GM21529 (cell line): ENCODE results near the gene MC5R.

Experiments
- ATAC-seq: cut with Tn5 transposase; IDR thresholded peaks from one replicate; pipeline ENCODE4 v1.9.1; 2021; ENCODE audit not compliant: unreplicated experiment

Gene MC5R

DNA sequence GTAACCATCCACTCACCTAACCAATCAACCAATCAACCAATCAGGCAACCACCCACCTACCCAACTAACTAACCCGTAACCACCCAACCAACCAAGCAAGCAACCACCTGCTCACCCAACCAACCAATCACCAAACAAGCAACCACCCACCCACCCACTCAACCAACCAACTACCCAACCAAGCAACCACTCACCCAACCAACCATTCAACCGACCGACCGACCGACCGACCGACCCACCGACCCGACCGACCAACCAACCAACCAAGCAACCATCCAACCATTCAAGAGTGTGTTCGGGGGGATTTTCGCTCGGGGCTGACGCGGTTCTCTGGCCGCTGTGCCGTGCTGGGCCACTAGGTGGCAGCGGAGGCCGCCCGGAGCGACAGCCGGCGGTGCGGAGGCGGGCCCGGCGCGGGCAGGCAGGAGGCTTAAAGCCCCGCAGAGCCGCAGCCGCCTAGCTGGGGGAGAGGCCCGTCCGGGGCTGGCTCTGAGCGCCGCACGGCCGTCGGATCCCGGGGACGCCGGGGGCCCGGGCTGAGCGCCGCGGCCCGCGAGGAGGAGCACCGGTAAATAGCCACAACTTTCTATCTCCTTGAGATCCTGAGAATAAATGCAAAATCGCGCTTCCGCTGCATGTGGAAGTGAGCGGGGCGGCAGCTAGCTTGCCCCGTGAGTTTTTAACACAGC is at the start of gene MC5R:
TSS of gene MC5R (plus strand) at position 443 of the 689 bp plus-strand sequence. CDS start 1,617 bp downstream, outside the sequence.
- peak; percentile 89 for ATAC-seq

DNA sequence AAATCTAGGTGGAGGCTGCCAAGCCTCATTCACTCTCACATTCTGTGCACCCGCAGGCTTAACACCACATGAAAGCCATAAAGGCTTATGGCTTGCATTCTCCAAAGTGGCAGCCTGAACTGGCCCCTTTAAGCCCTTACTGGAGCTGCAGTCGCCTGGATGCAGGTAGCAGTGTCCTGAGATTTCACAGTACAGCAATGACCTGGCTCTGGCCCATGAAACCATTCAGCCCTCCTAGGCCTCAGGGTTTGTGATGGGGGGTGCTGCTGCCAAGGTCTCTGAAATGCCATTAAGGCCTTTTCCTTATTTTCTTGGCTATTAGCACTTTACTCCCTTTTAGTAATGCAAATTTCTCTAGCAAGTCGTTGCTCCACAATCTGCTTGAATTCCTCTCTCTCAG is 48.9 kb upstream of the MC5R start:
- ATAC-seq = no peak

DNA sequence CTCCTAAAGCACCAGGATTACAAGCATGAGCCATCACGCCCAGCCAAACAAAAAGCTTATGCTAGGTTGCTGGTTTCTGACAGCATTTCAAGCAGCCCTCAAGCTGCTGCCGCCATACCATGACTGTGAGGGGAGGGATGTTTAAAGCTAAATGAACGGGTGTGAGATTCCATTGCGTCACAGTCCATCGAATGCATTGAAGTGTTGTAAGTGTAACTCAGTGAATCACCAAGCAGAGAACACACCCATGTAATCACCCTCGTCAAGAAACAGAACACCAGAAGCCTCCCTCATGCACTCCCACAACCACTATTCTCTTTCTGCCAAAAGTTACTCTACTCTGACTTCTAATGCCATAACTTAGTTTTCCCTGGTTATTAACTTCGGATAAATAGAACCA is 32.8 kb upstream of the MC5R start:
- ATAC-seq = no peak

DNA sequence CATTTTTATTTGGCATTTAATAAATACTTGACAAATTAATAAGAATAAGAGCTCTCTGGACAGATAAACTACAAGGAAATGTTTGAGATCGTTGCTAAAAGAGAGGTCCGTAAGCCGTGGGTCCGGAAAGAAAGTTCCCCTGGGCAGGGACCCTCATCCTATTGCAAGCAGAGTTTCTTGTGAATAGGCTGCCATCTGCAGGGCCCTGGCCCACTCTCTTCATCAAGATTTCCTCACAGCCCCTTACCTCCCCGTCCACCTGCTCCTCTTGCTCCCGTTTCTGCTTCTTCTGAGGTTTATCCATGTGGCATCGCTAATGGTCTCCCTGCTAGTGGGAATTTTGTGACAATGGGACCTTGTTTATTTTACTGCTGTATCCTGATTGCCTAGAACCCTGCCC is 30.1 kb upstream of the MC5R start:
- no peak for ATAC-seq

DNA sequence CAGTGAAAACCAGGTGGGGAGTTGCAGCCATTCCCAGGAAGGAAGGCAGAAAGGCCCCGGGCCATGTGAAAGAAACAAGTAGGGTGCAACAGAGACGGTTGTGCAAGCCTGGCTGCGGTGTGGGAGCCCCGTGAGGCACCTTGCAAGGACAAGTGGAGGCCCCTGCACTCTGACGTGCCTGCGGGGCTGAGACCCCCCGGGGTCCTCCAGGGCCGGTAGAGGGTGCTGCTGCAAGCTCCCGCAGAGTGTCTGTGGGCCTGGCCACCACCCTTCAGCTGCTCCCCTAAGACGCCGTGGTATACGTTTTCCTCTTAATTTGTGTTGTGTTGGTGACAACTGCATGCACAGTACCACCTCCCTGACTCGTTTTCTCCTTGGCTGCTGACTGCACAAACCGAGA is 27.4 kb upstream of the MC5R start:
- no peak for ATAC-seq

DNA sequence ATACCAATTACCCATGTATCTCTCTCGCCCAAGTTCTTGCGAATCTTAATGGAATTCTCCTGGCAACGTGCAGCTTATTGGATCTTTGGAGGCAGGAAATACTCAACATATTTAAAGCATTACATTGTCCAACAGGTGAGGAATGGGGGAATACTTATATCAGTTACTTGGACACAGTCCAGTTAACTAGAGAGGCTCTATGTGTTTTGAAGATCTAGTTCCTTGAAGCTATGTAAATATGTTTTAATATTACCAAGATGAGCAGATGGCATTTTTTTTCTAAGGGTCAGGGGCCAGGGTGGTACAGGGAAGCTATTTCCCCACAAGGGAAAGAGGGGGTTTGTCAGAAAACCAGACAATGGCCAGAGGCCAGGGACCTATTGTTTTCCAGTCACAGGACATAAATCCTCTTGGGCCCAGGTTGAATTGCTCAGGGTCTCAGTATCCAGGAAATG is 26.8 kb upstream of the MC5R start:
- ATAC-seq = no peak

DNA sequence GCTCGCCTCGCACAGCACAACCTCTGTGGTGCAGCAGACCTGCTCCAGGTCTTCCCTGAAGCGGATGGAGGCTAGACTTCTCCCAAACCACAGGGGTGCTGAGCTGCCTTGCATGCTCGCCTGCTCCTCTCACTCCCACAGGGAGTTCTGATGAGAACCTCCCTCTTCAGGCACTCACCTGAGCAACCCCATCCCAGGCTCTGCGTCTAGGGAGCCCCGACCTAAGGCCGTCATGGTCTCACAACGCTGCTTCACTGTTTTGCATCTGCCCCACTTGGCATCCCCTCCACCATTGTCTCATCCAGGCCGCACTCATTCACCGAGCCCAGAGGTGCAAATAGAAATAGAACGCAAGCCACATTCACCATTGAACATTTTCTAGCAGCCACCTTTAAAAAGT is 24.6 kb upstream of the MC5R start:
- no peak for ATAC-seq

DNA sequence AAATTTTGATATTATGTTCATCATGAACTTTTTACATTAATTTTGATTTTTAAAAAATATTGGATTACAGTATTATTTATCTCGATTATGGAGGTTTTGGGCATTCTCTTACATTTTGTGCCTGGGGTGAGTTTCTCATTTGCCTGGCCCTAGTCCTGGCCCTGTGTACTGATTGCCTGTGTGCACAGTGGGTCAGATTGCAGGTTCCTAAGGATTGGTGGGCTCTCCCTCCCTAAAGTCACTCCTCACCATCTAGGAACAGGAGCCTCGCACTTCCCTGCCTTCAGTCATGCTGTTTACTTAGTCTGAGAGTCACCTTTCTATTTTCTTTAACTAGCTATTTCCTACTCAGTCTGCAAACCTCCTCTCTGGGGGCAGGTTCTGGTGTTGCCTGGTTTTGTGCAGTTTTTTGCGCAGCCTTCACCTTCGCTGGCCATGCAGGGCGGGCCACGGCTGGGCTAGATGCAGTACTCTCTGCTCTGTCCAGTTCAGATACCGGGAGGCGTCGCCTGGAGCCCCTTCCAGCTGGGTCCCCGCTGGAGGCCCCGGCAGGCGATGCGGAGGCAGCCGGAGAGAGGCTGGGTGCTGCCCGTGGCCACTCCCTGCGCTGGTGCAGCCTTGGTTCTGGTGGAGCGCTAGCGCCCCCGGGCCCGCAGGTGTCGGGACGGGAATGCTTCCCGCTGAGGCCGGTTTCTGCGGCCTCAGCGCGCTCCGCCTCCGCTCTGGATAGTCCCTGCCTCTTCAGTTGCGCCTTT is 23.3 kb upstream of the MC5R start:
- peak; percentile 66 for ATAC-seq

DNA sequence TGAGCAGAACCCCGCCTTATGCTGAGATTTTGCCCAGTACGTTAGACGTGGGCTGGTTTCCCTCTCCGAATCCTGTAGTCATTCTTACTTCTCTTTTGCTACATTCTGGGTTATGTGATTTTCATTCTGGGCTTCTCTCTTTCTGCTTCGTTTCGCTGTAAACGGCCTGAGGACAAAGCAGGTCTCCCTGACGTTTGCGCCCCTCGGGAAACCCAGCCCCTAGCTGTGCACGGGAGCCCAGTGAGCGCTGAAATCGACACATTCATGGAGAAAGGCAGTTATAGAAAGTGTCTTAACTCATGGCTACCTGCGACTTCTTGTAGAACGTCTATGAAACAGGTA is 22.7 kb upstream of the MC5R start:
- no peak for ATAC-seq

DNA sequence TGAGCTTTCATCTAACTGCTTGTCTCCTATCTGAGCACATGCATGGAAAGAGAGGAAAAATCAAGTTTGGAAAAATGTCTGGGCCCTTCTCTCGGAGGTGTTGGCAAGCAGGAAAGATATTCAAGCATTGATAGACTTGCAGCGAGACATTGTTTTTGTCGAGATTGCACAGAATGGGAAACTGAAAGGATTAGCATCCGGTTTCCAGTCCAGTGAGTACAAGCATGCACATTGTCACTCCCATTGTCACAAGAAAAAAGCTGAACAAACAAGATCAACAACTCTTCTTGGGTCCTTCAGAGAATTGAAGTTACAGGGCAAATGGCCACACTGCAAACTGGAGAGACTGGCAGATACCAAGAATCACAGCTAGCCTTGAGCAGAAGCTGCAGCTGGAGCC is 19.6 kb upstream of the MC5R start:
- ATAC-seq = peak; percentile 56

DNA sequence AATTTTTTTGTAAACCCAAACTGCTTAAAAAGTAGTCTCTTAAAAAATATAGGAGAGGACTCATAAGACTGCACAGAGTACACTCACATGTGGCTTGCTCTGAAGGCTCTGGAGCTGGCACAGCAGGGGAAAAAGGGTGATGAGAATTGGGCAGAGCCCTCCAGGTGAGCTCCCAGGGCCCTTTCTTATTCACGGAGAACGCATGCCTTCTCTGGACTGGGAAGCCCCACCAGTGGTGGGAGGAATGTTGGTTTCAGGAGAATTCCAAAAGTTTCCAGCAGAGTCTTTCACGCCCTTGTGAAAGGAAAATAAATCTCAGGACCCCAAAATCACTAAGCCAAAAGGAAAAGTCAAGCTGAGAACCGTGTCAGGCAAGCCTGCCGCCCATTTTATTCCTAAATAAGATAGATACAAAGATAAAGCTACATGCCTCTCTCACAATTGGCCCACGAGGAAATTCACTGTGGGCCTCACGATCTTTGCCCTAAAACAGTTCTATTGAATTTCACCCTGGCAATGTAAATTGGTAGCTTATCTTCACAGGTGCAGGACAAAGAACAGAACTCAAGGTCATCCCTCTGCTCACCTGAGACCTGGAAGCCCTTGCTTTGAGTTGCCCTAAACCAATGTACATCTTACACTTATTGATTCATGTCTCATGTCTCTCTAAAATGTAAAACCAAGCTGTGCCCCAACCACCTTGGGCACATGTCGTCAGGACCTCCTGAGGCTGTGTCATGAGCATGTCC is 15.5 kb upstream of the MC5R start:
- ATAC-seq = no peak

DNA sequence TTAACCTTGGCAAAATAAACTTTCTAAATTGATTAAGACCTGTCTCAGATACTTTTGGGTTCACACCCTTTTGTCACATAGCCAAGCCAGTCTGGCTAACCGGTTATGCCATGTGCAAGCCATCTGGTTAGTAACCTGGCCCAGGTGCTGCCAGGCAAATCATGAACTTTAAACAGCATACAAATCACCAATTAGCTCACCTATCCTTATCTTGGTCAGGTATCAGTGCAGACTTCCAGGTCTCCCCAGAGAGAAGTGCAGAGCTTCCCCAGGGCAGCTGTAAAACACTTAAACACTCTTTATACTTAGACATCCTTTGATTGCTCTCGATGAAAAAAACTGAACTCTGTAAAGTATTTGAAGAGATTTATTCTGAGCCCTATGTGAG is 14.9 kb upstream of the MC5R start:
- ATAC-seq = no peak

DNA sequence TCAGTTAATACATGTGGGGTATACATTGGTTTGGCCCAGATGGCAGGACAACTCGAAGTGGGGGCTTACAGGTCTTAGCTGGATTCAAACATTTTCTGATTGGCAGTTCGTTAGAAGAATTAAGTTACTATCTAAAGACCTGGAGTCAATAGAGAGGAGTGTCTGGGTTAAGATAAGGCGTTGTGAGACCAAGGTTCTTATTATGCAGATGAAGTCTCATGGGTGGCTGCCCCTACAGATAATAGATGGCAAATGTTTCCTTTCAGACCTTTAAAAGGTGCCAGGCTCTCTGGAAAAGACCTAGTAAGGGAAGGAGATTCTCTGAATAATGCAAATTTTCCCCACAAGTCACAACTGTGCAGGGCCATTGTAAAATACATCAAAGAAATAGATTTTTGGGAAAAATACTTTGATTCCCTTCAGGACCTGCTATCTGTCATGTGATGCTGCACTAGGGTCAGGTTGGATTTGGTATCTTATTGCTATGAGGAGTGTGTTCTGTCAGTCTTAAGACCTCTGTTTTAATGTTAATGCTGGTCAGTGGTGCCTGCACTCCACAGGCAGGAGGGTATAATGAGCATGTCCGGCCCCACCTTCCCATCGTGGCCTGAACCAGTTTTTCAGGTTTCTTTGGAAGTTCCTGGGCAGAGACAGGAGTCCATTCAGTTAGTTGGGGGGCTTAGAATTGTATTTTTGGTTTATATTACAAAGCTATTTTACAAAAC is 14.3 kb upstream of the MC5R start:
- ATAC-seq = no peak

DNA sequence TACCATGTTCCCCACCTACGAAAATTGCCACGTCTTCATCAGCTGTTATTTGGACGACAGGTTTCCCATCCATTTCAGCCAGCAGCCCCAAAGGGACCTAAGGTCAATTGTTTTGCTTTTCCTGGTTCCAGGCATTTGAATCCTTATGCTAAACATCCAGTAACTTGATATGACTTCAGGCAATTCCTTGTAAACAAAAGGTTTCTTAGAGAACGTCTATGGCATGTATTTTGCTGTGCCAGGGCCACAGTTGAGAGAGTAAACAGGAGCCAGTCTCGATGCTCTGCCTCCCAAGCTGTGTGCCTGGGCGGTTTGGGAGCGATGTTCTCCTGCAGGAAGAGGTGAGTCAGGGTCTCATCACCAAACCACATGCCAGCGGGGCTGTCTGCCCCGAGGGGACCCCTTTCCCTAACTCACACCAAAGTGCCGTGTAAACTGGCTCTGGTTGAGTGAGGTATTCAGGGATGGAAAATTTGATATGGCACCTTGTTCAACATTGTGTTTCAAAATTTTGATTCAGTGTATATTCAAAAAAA is 12.9 kb upstream of the MC5R start:
- no peak for ATAC-seq

DNA sequence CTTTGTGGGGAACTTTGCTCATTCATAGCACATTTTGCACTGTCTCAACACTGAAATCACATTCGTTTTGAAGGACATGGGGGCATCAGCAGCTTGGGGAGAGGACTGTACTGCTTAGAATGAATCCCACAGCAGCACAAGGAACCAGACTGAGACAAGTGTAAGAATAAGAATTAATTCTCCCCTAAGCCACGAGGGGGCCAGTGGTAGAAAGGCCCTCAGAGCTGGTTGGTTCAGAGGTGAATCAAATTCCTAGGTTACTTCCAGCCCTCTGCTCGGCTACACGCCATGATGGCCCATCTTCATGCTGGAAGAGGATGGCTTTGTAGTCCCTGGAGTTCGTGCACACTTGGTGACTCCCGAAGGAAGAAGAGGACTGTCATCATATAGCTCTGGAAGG is 12.0 kb upstream of the MC5R start:
- no peak for ATAC-seq

DNA sequence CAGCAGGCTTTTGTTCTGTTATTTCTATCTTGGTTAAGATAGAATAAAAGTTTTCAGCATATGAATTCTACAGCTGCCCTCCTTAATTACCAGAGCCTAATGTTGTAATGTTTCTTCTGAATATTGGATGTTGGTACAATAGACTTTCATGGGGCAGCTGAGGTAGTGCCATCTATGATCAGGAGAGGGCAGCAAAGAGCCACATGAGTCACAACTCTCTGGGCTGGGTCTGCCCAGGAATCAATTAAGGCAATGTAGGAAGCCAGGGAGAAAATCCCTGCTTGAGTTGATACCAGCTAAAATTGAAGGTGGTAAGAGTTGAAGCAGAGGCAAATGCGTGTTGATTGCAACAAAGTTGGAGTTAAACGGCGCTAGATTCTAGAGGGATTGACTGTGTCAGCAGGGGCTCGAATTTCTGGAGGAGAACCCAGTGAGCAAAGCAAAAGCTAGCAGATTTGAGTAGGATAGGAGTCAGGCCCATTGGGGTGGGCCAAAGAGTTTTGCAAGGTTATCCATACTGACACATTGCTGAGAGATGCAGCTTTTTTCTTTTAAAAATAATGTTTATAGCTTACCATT is 10.6 kb upstream of the MC5R start:
- peak; percentile 87 for ATAC-seq

DNA sequence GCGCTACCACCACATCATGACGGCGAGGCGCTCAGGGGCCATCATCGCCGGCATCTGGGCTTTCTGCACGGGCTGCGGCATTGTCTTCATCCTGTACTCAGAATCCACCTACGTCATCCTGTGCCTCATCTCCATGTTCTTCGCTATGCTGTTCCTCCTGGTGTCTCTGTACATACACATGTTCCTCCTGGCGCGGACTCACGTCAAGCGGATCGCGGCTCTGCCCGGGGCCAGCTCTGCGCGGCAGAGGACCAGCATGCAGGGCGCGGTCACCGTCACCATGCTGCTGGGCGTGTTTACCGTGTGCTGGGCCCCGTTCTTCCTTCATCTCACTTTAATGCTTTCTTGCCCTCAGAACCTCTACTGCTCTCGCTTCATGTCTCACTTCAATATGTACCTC is 2.3 kb downstream of the MC5R start:
- no peak for ATAC-seq

DNA sequence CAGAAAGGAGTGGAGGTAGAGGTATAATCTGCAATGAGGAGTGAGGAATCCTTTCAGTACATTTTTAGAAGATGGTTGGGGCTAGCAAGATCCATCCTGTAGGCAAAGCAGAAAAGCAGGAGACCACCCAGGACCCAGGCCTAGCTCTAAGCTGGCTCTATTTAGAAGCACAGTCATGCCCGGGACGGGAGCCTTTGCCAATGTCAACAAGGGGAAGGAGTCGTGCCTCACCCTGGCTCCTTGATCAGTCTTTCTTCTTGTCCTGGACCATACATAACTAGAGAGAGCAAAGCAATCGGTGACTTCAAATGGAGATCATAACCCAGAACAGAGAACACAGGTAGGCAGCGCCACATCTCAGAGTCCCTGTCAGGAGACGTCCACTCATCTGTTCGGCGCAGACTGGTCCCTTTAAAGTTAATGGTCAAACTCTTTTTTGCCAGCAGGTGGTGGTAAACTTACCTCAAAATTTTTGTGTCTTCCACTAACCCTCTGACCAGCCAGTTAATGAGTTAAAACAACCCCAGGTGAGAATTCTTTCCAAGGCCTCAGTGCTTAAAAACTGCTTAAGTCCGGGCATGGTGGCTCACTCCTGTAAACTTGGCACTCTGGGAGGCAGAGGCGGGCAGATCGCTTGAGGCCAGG is 8.0 kb downstream of the MC5R start:
- ATAC-seq = no peak

DNA sequence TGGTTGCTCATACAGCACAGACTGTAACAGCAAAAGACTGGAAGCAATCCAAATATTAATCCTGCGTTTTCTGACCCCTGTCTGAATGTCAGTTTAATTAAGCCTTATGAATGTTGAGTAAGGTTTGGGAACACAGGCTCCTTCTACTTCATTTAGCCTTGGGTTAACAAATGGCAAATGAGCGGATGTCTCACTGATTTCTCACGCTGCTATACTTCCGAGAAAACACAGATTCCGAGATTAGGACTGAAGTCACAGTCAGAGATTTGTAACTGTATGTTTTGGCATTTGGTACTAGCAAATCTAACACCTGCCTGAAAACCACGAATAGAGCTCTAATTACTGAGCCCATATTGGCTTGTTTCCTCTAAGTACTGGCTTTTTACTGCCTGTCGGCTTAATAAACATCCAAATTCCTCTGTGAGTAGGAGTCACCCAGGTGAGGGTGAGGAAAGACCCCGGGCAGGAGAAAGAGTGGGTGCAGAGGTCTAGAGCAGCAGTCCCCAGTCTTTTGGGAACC is 10.6 kb downstream of the MC5R start:
- no peak for ATAC-seq

DNA sequence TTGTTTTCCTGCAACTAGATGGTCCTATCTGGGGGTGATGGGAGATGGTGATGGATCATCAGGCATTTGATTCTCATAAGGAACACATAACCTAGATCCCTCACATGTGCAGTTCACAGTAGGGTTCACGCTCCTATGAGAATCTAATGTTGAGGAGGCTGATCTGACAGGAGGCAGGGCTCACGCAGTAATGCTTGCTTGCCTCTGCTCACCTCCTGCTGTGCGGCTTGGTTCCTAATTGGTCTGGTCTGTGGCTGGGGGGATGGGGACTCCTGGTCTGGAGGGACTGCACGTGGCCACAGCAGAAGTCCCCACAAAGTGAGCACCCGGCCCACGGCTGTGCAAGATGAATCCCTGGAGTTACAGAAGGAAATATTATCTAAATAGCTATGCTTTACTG is 11.3 kb downstream of the MC5R start:
- ATAC-seq = no peak
